Loucy (cell line): ENCODE results near the gene SLBP.

ENCODE experiments used
- H2AFZ ChIP-seq: fragments of 200-600 bp; sonication (generic); 2 replicates; pipeline ENCODE4 v1.6.0; 2016; ENCODE audit warnings: antibody characterized with exemption, mild to moderate bottlenecking, low read length, moderate library complexity
- H3F3A ChIP-seq: fragments of 200-600 bp; 2 replicates; pipeline ENCODE4 v1.6.0; 2016; ENCODE audit warnings: antibody characterized with exemption, low read depth, mild to moderate bottlenecking
- H3K27me3 ChIP-seq: fragments of 200-600 bp; sonication (generic); 2 replicates; pipeline ENCODE4 v1.6.1; 2014; ENCODE audit warnings: low read length, mild to moderate bottlenecking; ENCODE audit not compliant: insufficient read depth, poor library complexity, severe bottlenecking
- H3K36me3 ChIP-seq: fragments of 200-600 bp; sonication (generic); 2 replicates; pipeline ENCODE4 v1.6.1; 2016; ENCODE audit warnings: low read length; ENCODE audit not compliant: insufficient read depth
- H3K4me1 ChIP-seq: fragments of 200-600 bp; sonication (generic); 2 replicates; pipeline ENCODE4 v1.5.1; 2014; ENCODE audit warnings: low read length, mild to moderate bottlenecking; ENCODE audit not compliant: insufficient read depth, poor library complexity, severe bottlenecking
- H3K4me2 ChIP-seq: fragments of 200-600 bp; sonication (generic); 2 replicates; pipeline ENCODE4 v1.6.0; 2014; ENCODE audit warnings: antibody characterized with exemption, low read length, low read depth, mild to moderate bottlenecking; ENCODE audit not compliant: poor library complexity, severe bottlenecking
- H3K4me3 ChIP-seq: fragments of 200-600 bp; sonication (generic); 2 replicates; pipeline ENCODE4 v1.5.1; 2014; ENCODE audit warnings: low read length, mild to moderate bottlenecking, mixed read lengths; ENCODE audit not compliant: poor library complexity, severe bottlenecking
- H3K79me2 ChIP-seq: fragments of 200-600 bp; sonication (generic); 2 replicates; pipeline ENCODE4 v1.6.1; 2014; ENCODE audit warnings: low read length; ENCODE audit not compliant: insufficient read depth
- H3K9ac ChIP-seq: fragments of 200-600 bp; sonication (generic); 2 replicates; pipeline ENCODE4 v1.6.0; 2014; ENCODE audit warnings: mild to moderate bottlenecking, low read depth, low read length, moderate library complexity; ENCODE audit not compliant: poor library complexity, severe bottlenecking
- H3K9me2 ChIP-seq: fragments of 200-600 bp; sonication (generic); replicated peaks from 2 replicates; pipeline ENCODE4 v1.6.1; 2016; ENCODE audit warnings: low read depth, low read length, mixed read lengths
- H3K9me3 ChIP-seq: fragments of 200-600 bp; sonication (generic); 2 replicates; pipeline ENCODE4 v1.6.1; 2014; ENCODE audit warnings: mild to moderate bottlenecking, antibody characterized with exemption, low read length, low read depth; ENCODE audit not compliant: insufficient read depth
- H4K20me1 ChIP-seq: fragments of 200-600 bp; sonication (generic); 2 replicates; pipeline ENCODE4 v1.6.0; 2014; ENCODE audit warnings: antibody characterized with exemption, low read length, mild to moderate bottlenecking; ENCODE audit not compliant: insufficient read depth, poor library complexity, severe bottlenecking
- EZH2phosphoT487 ChIP-seq: fragments of 200-600 bp; IDR thresholded peaks from 2 replicates; pipeline ENCODE4 v1.6.1; 2018; ENCODE audit warnings: antibody characterized with exemption, mild to moderate bottlenecking, moderate library complexity, borderline replicate concordance
- TF ChIP-seq, protein P1 (sequence below): fragments of 200-600 bp; sonication (generic); conservative IDR thresholded peaks from 2 replicates; pipeline ENCODE4 v1.5.1; 2014; ENCODE audit warnings: mild to moderate bottlenecking, antibody characterized with exemption, low read length

Gene SLBP

DNA sequence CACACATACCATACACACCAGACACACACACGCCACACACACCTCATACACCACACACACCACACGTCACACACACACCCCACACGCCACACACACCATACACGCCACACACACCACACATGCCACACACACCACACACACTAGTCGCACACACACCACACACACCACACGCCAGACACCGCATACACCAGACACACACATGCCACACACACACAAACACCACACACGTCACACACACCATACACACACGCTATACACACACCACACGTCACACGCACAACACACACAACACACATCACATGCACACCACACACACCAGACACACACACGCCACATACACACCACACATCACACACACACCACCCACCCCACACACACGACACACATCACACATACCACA lies 60.0 kb downstream of the SLBP start:
- H3K9me3 ChIP-seq = no peaks in the 10 kb centered on the region
- no peaks in the 10 kb centered on the region for H4K20me1 ChIP-seq
- H3K36me3 ChIP-seq = no peaks in the 10 kb centered on the region
- H3K9me2 ChIP-seq = no peaks in the 10 kb centered on the region
- no peaks in the 10 kb centered on the region for H3K4me1 ChIP-seq
- H3K9ac ChIP-seq = no peak overlapping the region
- no peak for TF ChIP-seq EZH2phosphoT487
- TF ChIP-seq, protein P1, sequence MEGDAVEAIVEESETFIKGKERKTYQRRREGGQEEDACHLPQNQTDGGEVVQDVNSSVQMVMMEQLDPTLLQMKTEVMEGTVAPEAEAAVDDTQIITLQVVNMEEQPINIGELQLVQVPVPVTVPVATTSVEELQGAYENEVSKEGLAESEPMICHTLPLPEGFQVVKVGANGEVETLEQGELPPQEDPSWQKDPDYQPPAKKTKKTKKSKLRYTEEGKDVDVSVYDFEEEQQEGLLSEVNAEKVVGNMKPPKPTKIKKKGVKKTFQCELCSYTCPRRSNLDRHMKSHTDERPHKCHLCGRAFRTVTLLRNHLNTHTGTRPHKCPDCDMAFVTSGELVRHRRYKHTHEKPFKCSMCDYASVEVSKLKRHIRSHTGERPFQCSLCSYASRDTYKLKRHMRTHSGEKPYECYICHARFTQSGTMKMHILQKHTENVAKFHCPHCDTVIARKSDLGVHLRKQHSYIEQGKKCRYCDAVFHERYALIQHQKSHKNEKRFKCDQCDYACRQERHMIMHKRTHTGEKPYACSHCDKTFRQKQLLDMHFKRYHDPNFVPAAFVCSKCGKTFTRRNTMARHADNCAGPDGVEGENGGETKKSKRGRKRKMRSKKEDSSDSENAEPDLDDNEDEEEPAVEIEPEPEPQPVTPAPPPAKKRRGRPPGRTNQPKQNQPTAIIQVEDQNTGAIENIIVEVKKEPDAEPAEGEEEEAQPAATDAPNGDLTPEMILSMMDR = no peak
- H3K27me3 ChIP-seq = no peaks in the 10 kb centered on the region
- no peak overlapping the region for H3K4me2 ChIP-seq
- H2AFZ ChIP-seq = no peak overlapping the region
- no peak overlapping the region for H3K4me3 ChIP-seq
- H3F3A ChIP-seq = no peaks in the 10 kb centered on the region
- H3K79me2 ChIP-seq = no peaks in the 10 kb centered on the region

- Histone ChIP-seq H4K20me1 (no peaks in the 10 kb centered on the region), H3K4me1 (no peaks in the 10 kb centered on the region), H3F3A (no peaks in the 10 kb centered on the region), H3K9me2 (no peaks in the 10 kb centered on the region), H3K9me3 (no peaks in the 10 kb centered on the region), H3K9ac (no peak overlapping the region), H3K27me3 (no peaks in the 10 kb centered on the region), H3K79me2 (no peaks in the 10 kb centered on the region), H3K36me3 (no peaks in the 10 kb centered on the region), H3K4me2 (no peak overlapping the region), H3K4me3 (no peak overlapping the region), H2AFZ (no peak overlapping the region)
- TF ChIP-seq EZH2phosphoT487 = no peak
- TF ChIP-seq, protein P1 = no peak
These were observed 60.5 kb downstream of the SLBP start for GRCh38 chr4:1651609-1652008.

- Histone ChIP-seq H3K36me3 (no peaks in the 10 kb centered on the region), H3K9me2 (no peaks in the 10 kb centered on the region), H3K27me3 (no peaks in the 10 kb centered on the region), H2AFZ (no peak overlapping the region), H3K9me3 (no peaks in the 10 kb centered on the region), H4K20me1 (no peaks in the 10 kb centered on the region), H3K79me2 (no peaks in the 10 kb centered on the region), H3K4me2 (no peak overlapping the region), H3K4me3 (no peak overlapping the region), H3F3A (no peaks in the 10 kb centered on the region), H3K9ac (no peak overlapping the region), H3K4me1 (no peaks in the 10 kb centered on the region)
- TF ChIP-seq, protein P1 = no peak
- TF ChIP-seq EZH2phosphoT487 = no peak
These were observed 63.2 kb downstream of the SLBP start for GRCh38 chr4:1648962-1649361.
